H1 (cell line): Measurements from ENCODE around the gene LRRC39. TPM values are rescaled to one million over a fixed set of nuclear protein-coding genes. Genes with fewer than 3 reads are reported as not detected.

Source experiments
- CTCF ChIA-PET: fragments of 300-600 bp; sonication (Branson Sonifier 250); formaldehyde crosslinking; loops from one replicate; lab custom pipeline; 2021; ENCODE audit not compliant: partially characterized antibody; lab: Charles Lee
- POLR2A ChIA-PET: fragments of 300-600 bp; sonication (Branson Sonifier 250); formaldehyde crosslinking; loops from one replicate; lab custom pipeline; 2021; ENCODE audit warnings: inconsistent platforms; ENCODE audit not compliant: partially characterized antibody; lab: Charles Lee
- DNase-seq, 2 experiments: peaks; one replicate each; pipeline versions ENCODE4 v3.0.0 to v3.0.0-alpha.2; 2010 to 2022; ENCODE audit warnings: low spot score in 2 of 2, low read depth in 1 of 2, mixed read lengths in 1 of 2
- FAIRE-seq: peaks from 2 replicates; lab custom pipeline; 2011; peaks lifted over from hg19 to GRCh38; lab: Jason Lieb, UNC
- H2AFZ ChIP-seq: 2 replicates; pipeline ENCODE4 v1.8.1; 2012; ENCODE audit warnings: low read length, inconsistent platforms
- H2AK5ac ChIP-seq: 2 replicates; pipeline ENCODE4 v1.6.1; 2013; ENCODE audit warnings: low read depth, low read length
- H2BK120ac ChIP-seq: replicated peaks from 2 replicates; pipeline ENCODE3; 2013; ENCODE audit warnings: low read depth, low read length, inconsistent platforms
- H2BK12ac ChIP-seq: 2 replicates; pipeline ENCODE4 v1.6.1; 2013; ENCODE audit warnings: low read depth, low read length
- H2BK15ac ChIP-seq: 2 replicates; pipeline ENCODE4 v1.6.1; 2013; ENCODE audit warnings: low read length
- H2BK20ac ChIP-seq: 2 replicates; pipeline ENCODE4 v1.6.1; 2013; ENCODE audit warnings: low read length
- H2BK5ac ChIP-seq: 2 replicates; pipeline ENCODE4 v1.6.1; 2013; ENCODE audit warnings: low read depth, low read length
- H3K14ac ChIP-seq: 2 replicates; pipeline ENCODE4 v1.6.1; 2013; ENCODE audit warnings: inconsistent platforms; ENCODE audit not compliant: insufficient read length
- H3K18ac ChIP-seq: 2 replicates; pipeline ENCODE4 v1.6.1; 2013; ENCODE audit warnings: low read length; ENCODE audit errors: extremely low read depth
- H3K23ac ChIP-seq: 2 replicates; pipeline ENCODE4 v1.6.1; 2013; ENCODE audit warnings: inconsistent platforms; ENCODE audit not compliant: insufficient read length
- H3K23me2 ChIP-seq: 2 replicates; pipeline ENCODE4 v1.6.1; 2013; ENCODE audit warnings: low read depth, low read length
- H3K27ac ChIP-seq: 2 replicates; pipeline ENCODE4 v1.6.1; 2011; ENCODE audit warnings: low read depth, low read length, inconsistent platforms
- H3K27me3 ChIP-seq, 4 experiments: replicated peaks in 1 of 4; 1 replicate in 1 of 4; 2 replicates in 3 of 4; pipeline versions ENCODE4 v1.6.1 to v1.8.1; 2011 to 2013; ENCODE audit warnings: low read length in 3 of 4, mild to moderate bottlenecking in 3 of 4, inconsistent platforms in 2 of 4, mixed read lengths in 2 of 4, moderate library complexity in 1 of 4; ENCODE audit not compliant: control insufficient read depth in 3 of 4, insufficient read depth in 3 of 4; ENCODE audit errors: extremely low read depth in 1 of 4
- H3K36me3 ChIP-seq, 4 experiments: 2 replicates each; pipeline versions ENCODE4 v1.6.1 to v1.8.1; 2011 to 2013; ENCODE audit warnings: mild to moderate bottlenecking in 4 of 4, low read length in 3 of 4, moderate library complexity in 2 of 4, control low read depth in 1 of 4, inconsistent platforms in 1 of 4; ENCODE audit not compliant: insufficient read depth in 4 of 4, control insufficient read depth in 2 of 4
- H3K4ac ChIP-seq: replicated peaks from 2 replicates; pipeline ENCODE3; 2013; ENCODE audit warnings: low read length, low read depth, mixed read lengths, inconsistent platforms; ENCODE audit not compliant: insufficient read length
- H3K4me1 ChIP-seq, 4 experiments: replicated peaks in 1 of 4; 1 replicate in 1 of 4; 2 replicates in 3 of 4; pipeline versions ENCODE4 v1.6.1 to v1.8.1; 2011 to 2013; ENCODE audit warnings: low read length in 3 of 4, inconsistent platforms in 2 of 4, mixed read lengths in 1 of 4; ENCODE audit not compliant: insufficient read depth in 4 of 4, control insufficient read depth in 3 of 4
- H3K4me2 ChIP-seq, 2 experiments: 2 replicates each; pipeline versions ENCODE4 v1.6.1 to v1.8.1; 2011 to 2013; ENCODE audit warnings: low read depth in 2 of 2, low read length in 2 of 2, control low read depth in 1 of 2, inconsistent platforms in 1 of 2, mild to moderate bottlenecking in 1 of 2; ENCODE audit not compliant: insufficient read depth in 1 of 2
- H3K4me3 ChIP-seq, 4 experiments: fragments of 200-600, 300-600 bp in 1 of 4; sonication (generic), shearing (Covaris generic), sonication (Bioruptor Twin) in 1 of 4; 2 replicates each; pipeline versions ENCODE4 v1.5.1 to v1.8.1; 2011 to 2016; ENCODE audit warnings: low read length in 4 of 4, low read depth in 3 of 4, control low read depth in 2 of 4, inconsistent platforms in 2 of 4, mild to moderate bottlenecking in 2 of 4, mixed read lengths in 1 of 4, moderate library complexity in 1 of 4; ENCODE audit not compliant: insufficient read depth in 2 of 4; ENCODE audit errors: extremely low read depth in 1 of 4
- H3K56ac ChIP-seq: replicated peaks from 2 replicates; pipeline ENCODE3; 2013; ENCODE audit warnings: low read depth, mild to moderate bottlenecking, mixed read lengths, low read length, inconsistent platforms; ENCODE audit not compliant: insufficient read length
- H3K79me1 ChIP-seq: 2 replicates; pipeline ENCODE4 v1.6.1; 2013; ENCODE audit warnings: low read depth, low read length, control low read depth
- H3K79me2 ChIP-seq, 2 experiments: 2 replicates each; pipeline versions ENCODE4 v1.6.1 to v1.8.1; 2012 to 2013; ENCODE audit warnings: low read length in 2 of 2, mild to moderate bottlenecking in 2 of 2, inconsistent platforms in 1 of 2; ENCODE audit not compliant: insufficient read depth in 2 of 2, control insufficient read depth in 1 of 2
- H3K9ac ChIP-seq, 4 experiments: replicated peaks in 1 of 4; 1 replicate in 1 of 4; 2 replicates in 3 of 4; pipeline versions ENCODE4 v1.6.1 to v1.8.1; 2011 to 2013; ENCODE audit warnings: low read depth in 3 of 4, low read length in 3 of 4, control low read depth in 2 of 4, mild to moderate bottlenecking in 2 of 4, moderate library complexity in 2 of 4, inconsistent platforms in 1 of 4; ENCODE audit errors: extremely low read depth in 1 of 4
- H3K9me3 ChIP-seq, 2 experiments: 2 replicates each; pipeline versions ENCODE4 v1.6.1 to v1.8.1; 2012 to 2013; ENCODE audit warnings: mild to moderate bottlenecking in 2 of 2, moderate library complexity in 2 of 2, control low read depth in 1 of 2, inconsistent platforms in 1 of 2, low read depth in 1 of 2, low read length in 1 of 2, mixed read lengths in 1 of 2; ENCODE audit not compliant: insufficient read depth in 2 of 2
- H4K20me1 ChIP-seq, 2 experiments: replicated peaks in 1 of 2; 2 replicates each; pipeline versions ENCODE3 to v1.8.1; 2011 to 2013; ENCODE audit warnings: inconsistent platforms in 2 of 2, low read length in 2 of 2, mild to moderate bottlenecking in 1 of 2; ENCODE audit not compliant: insufficient read depth in 2 of 2, control insufficient read depth in 1 of 2
- H4K5ac ChIP-seq: 2 replicates; pipeline ENCODE4 v1.6.1; 2013; ENCODE audit warnings: low read length, low read depth, mixed read lengths, inconsistent platforms; ENCODE audit not compliant: insufficient read length
- H4K8ac ChIP-seq: 2 replicates; pipeline ENCODE4 v1.8.0; 2013; ENCODE audit warnings: mild to moderate bottlenecking, moderate library complexity, low read length, inconsistent platforms; ENCODE audit not compliant: insufficient read depth; ENCODE audit errors: extremely low read depth
- H4K91ac ChIP-seq: replicated peaks from 2 replicates; pipeline ENCODE3; 2013; ENCODE audit warnings: low read length, mixed read lengths, inconsistent platforms; ENCODE audit not compliant: insufficient read length
- PHF8 ChIP-seq: fragments of 200-600 bp; sonication (generic); conservative IDR thresholded peaks from 2 replicates; pipeline ENCODE4 v1.7.1; 2012; ENCODE audit warnings: low read depth, mild to moderate bottlenecking, inconsistent platforms, low read length, moderate library complexity
- RAD21 ChIP-seq, 2 experiments: IDR thresholded peaks in 1 of 2; conservative IDR thresholded peaks in 1 of 2; 2 replicates each; pipeline ENCODE4 v1.6.1; 2011; ENCODE audit warnings: low read depth in 2 of 2, low read length in 2 of 2, improper control_type of control experiment in 1 of 2, inconsistent platforms in 1 of 2, mild to moderate bottlenecking in 1 of 2, moderate library complexity in 1 of 2
- RXRA ChIP-seq: IDR thresholded peaks from 2 replicates; pipeline ENCODE4 v1.6.1; 2011; ENCODE audit warnings: low read depth, mild to moderate bottlenecking, low read length, moderate library complexity; ENCODE audit not compliant: insufficient read depth
- SP1 ChIP-seq: IDR thresholded peaks from 2 replicates; pipeline ENCODE4 v1.6.1; 2011; ENCODE audit warnings: low read depth, low read length
- SP2 ChIP-seq: IDR thresholded peaks from 2 replicates; pipeline ENCODE4 v1.6.1; 2012; ENCODE audit warnings: mild to moderate bottlenecking, low read length, inconsistent platforms
- WGBS, 2 experiments: shearing (Covaris generic) in 1 of 2; methylation state at CpG; one replicate each; pipeline versions ENCODE4 v1.1.6 to v1.1.7; 2013 to 2015; ENCODE audit warnings: low lambda C conversion rate in 2 of 2, mixed read lengths in 2 of 2, inconsistent platforms in 1 of 2, low coverage in 1 of 2, missing lambda C conversion rate in 1 of 2; ENCODE audit not compliant: insufficient replicate concordance in 2 of 2, insufficient coverage in 1 of 2, insufficient read length in 1 of 2; ENCODE audit errors: extremely low coverage in 1 of 2, missing lambda C conversion rate in 1 of 2; 5-methylcytosine and 5-hydroxymethylcytosine counted together
- polyA plus RNA-seq, 7 experiments: library from polyadenylated mRNA; depleted of rRNA in 3 of 7; stranded (reverse) in 5 of 7; unstranded in 2 of 7; fragments of >200 nt in 5 of 7; fragments of 200-250 nt in 2 of 7; gene quantifications; 1 replicate in 5 of 7; 2 replicates in 1 of 7; 4 replicates in 1 of 7; pipeline versions ENCODE4 v1.2.1 to v1.2.3, GENCODE V29; 2011 to 2013; ENCODE audit warnings: missing spikeins in 2 of 7, mixed read lengths in 2 of 7
- total RNA-seq: library from RNA; stranded (reverse); fragmentation: NEBNext Ultra II Directional; extraction: Animal tissue kit (Norgen Biotek cat#: 25700); gene quantifications from 2 replicates; pipeline ENCODE4 v1.2.1, GENCODE V29; 2021

The LRRC39 gene
- total and polyA plus RNA-seq, 2 of the 8 experiments (the other 6 are each of a cell fraction or from before 2014, with no cell fraction given): 0.33 to 0.39 TPM

DNA sequence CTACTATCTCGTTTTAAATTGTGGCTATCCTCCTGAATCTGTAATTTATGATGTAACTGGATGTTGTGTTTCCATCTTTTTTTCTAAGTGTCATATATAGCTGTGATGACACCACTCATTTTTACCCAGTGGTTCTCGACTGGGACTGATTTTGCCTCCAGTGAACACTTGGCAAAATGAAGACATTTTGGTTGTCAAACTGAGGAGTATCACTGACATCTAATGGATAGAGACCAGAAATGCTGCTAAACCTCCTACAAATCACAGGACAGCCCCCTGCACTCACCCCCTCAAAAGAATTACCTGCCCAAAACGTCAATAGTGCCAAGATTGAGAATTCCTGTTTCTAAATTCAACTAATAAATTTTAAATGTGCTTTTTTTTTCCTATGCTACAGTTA is 43.2 kb downstream of the LRRC39 start:
- Histone ChIP-seq H2BK15ac (no peak overlapping the region), H3K27ac (no peak overlapping the region), H3K79me1 (no peaks in the 10 kb centered on the region; the same call in 1 of the 2 replicates), H3K9me3 (no peaks in the 10 kb centered on the region), H2BK20ac (no peak overlapping the region), H3K27me3 (no peaks in the 10 kb centered on the region), H3K18ac (no peak overlapping the region), H2BK120ac (no peak overlapping the region), H3K4me3 (no peak overlapping the region), H2BK5ac (no peak overlapping the region), H3K23me2 (no peaks in the 10 kb centered on the region), H4K91ac (no peak overlapping the region), H3K4ac (no peak overlapping the region), H4K20me1 (peaks cover 0 to 3% of the 10 kb centered on the region in 2 experiments), H3K36me3 (peaks cover 0 to 23% (median 12%) of the 10 kb centered on the region in 4 experiments; a peak in 4 of 8 replicates), H4K5ac (no peak overlapping the region), H2AK5ac (no peak overlapping the region), H3K4me1 (peaks cover 0 to 5% (median 0%) of the 10 kb centered on the region in 4 experiments; a peak in 2 of 7 replicates), H3K23ac (no peak overlapping the region), H2BK12ac (no peak overlapping the region), H3K9ac (no peak overlapping the region), H4K8ac (no peak overlapping the region), H3K14ac (no peak overlapping the region), H3K4me2 (no peak overlapping the region), H3K56ac (no peak overlapping the region), H3K79me2 (peaks cover 9 to 42% of the 10 kb centered on the region in 2 experiments), H2AFZ (no peak overlapping the region)
- DNase-seq (no peak), FAIRE-seq (no peak)
- POLR2A ChIA-PET: interaction anchor here (0.6 kb wide), 1 partner anchor 214 kb away, joined by 3 read pairs; no protein-coding TSS in a partner anchor
- TF ChIP-seq RAD21 (IDR thresholded peaks at IDR 0.05 in 1 of 2, conservative IDR thresholded peaks at IDR 0.05 in 1 of 2; ENCODE audit: low read depth in 2 of 2, low read length in 2 of 2) (peak in 1 of 2 experiments; percentile 16; a peak in 1 of 4 replicates), RXRA (no peak), SP1 (no peak), SP2 (no peak), PHF8 (no peak)
- WGBS, 2 experiments: 89% methylated on average over 3 of the region's 3 CpGs; no CpG with 5 or more reads in 1 of the 2 experiments
- CTCF ChIA-PET: interaction anchor here (0.6 to 1.1 kb wide), 2 partner anchors 131 to 1838 kb away, joined by 3 read pairs; partner anchors contain the start of gene RTCA
